Stimulated activated CD8-positive, alpha-beta memory T cell treated with anti-CD3 and anti-CD28 coated beads, Interleukin-4, amount 100 ng/mL, for 48 hours (primary cell): ENCODE measurements around the gene CNIH3.

Experiments
- DNase-seq: peaks from one replicate; pipeline ENCODE4 v3.0.0-alpha.2; 2020

CNIH3 gene

GRCh38 chr1:224726441-224727182 is 110.5 kb downstream of the CNIH3 start:
- DNase-seq = no peak

DNA sequence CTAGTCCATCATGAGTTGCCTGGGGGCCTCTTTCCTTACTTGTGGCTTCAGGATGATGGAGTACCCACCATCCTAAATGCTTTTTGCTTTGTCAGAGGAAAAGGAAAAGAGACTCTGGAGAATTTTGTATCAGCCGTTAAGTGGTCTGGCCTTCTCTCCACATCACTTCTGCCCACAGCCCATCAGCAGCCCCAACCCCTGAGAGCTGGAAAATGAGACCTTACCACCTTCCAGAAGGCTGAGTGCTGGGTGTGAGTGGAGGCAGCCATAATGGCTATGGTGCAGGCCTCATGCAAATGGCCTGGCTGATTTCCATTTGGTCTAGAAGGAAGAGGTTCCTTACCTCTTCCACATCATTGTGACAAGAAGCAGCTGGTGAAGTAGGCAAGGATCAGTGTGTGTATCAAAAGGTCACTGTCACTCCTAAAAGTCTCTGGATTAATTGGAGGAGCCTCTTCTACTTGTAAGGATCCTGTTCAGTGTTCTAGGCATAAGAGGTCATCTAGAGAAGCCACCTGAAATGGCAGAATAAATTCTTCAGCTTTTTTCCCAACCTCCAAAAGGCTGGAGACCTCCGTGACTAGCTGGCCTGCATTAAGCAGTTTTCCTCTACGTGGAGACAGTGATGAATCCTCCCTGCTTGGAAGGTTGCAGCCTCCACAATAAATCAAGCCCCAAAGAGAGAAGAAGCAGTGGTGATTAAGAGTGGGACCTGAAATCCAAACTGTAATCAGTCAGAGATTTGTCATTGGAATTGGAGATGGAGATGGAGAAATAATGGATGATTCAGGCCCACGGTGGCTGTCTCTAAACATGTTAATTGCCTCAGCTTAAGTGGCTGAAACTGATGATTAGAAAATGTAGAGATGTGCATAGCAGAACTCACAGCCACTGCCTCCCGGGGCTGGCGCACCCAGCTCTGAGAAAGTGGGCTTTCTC is 111.5 kb downstream of the CNIH3 start:
- DNase-seq = no peak

DNA sequence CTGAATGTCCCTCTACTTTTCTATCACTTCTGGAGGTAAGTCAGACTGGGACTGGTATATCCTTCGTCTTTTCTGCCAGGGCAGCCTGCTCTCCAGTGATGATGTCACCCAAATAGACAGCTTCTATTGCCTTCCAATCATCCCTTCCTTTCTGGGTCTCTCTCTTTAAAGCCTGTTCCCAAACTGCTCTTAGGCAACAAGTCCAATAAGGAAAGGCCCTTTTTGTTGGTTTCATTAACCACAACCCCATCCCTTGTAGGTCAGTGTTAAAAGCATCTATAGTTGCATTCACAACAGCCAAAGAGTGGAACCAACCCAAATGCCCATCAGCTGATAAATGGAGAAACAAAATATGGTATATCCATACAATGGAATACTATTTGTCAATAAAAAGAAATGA is 114.4 kb downstream of the CNIH3 start:
- no peak for DNase-seq

GRCh38 chr1:224730965-224731364 is 114.8 kb downstream of the CNIH3 start:
- no peak for DNase-seq

- no peak for DNase-seq
Observed at GRCh38 chr1:224731633-224732032, 115.5 kb downstream of the CNIH3 start.

- DNase-seq = no peak
Observed at GRCh38 chr1:224732377-224733026, 116.4 kb downstream of the CNIH3 start.

DNA sequence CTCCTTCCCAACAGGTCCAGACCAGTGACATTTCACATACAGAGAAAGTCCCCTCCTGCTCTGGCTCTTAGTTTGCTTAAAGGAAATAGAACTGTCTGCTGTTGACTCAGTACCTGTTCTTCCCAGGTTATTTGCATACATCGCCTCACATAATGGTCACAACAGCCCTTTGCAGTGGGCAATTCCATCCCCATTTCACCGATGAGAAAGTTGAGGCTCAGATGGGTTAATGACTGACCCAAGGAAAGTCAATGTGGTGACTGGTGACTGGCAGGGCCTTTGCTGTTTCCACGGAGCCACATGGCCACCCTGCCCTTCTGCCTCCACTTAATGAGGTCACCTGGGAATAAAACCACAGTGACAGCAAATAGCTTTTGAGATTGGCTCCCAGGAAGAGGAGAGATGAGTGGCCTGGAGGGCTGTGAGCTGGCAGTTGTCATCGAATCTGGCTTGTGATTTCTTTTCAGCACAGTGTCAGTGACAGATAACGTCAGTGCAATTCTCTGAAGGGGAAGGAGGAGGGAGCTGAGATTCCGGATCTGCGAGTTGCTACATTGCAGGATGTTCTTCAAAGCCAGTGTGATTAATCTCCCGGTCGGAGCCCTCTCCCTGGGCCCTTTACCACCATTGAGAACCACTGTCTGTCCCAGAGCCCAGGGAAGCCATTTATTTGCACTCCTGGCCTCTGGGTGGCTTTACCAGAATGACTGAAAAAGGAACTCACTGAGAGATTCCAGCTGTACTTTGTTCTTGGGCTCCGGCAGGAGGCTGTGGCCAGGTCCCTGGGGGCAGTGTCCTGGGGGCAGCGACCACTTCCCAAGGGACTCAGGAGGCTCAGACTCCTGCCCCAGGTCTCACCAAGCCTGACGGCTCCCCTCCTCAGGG is 117.2 kb downstream of the CNIH3 start:
- DNase-seq = no peak

- DNase-seq = no peak
Observed at GRCh38 chr1:224734261-224734935, 118.3 kb downstream of the CNIH3 start.

- no peak for DNase-seq
Observed at GRCh38 chr1:224735159-224735558, 119.0 kb downstream of the CNIH3 start.

- DNase-seq = no peak
Observed at GRCh38 chr1:224736619-224737352, 120.7 kb downstream of the CNIH3 start.

- DNase-seq = no peak
Observed at GRCh38 chr1:224737353-224737727, 121.2 kb downstream of the CNIH3 start.

DNA sequence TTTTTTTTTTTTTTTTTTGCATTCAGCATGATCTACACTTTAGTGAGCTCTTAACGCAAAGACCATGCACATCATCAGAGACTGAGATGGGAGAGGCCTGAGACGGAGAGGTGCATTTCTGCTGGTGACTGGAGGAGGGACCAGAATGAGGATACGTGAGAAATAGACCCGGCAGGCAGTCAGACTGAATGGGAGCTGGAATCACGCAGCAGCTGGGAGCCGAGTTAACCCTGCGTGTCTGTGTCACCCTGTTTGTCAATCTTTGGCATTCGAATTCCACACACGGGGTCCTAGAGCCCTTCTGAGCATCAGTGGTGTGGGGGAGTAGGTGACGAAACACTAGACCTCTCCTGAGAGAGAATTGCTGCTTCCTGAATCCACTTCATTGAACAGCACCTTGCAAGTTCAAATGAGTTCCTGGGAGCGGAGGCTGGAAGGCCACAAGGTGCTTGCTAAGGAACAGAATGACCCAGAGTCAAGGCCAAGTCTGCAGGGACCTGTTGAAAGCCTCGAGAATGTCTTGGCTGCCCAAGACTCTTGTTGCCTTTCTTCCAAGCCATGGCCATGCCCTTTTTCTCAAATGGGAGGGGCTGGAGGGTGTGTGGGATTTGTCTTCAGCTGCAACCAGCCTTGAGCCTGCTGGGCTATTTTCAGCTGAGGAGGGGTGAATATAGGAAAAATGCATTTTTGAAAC is 123.3 kb downstream of the CNIH3 start:
- no peak for DNase-seq

GRCh38 chr1:224739997-224740684 is 124.0 kb downstream of the CNIH3 start:
- DNase-seq = no peak

- DNase-seq = no peak
Observed at GRCh38 chr1:224740685-224741052, 124.6 kb downstream of the CNIH3 start.

DNA sequence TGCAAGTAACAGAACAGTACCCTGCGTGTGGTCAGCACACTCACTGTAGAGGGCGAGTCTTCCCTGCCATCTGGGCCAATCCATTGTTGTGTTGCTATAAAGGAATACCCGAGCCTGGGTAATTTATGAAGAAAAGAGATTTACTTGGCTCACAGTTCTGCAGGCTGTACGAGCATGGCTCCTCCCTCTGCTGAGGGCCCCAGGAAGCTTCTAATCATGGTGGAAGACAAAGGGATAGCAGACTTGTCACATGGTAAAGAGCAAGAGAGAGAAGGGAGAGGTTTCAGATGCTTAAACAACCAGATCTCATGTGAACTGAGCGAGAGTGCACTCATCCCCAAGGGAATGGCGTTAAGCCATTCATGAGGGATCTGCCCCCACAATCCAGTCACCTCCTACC is 126.2 kb downstream of the CNIH3 start:
- DNase-seq = no peak

- DNase-seq = no peak
Observed at GRCh38 chr1:224743608-224744164, 127.6 kb downstream of the CNIH3 start.

- DNase-seq = no peak
Observed at GRCh38 chr1:224744521-224744920, 128.4 kb downstream of the CNIH3 start.

- DNase-seq = no peak
Observed at GRCh38 chr1:224745394-224745793, 129.3 kb downstream of the CNIH3 start.

DNA sequence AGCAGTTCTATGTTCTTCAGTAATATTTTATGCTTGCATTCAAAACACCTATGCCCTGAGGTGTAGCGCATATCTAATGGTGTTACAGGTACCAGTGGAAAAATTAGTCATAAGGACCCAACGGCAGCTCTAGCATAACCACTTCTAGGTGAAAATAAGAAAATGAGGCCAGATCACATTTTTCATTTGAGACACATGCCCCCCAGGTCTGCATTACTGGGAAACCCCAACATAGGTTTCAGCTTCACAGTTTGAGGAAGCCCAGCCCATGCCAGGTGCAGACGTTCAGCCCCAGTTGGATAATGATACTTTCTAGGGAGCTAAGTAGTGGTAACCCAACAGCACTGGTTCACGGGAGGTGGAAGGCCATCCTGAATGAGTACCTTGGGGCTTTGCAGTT is 129.8 kb downstream of the CNIH3 start:
- no peak for DNase-seq

DNA sequence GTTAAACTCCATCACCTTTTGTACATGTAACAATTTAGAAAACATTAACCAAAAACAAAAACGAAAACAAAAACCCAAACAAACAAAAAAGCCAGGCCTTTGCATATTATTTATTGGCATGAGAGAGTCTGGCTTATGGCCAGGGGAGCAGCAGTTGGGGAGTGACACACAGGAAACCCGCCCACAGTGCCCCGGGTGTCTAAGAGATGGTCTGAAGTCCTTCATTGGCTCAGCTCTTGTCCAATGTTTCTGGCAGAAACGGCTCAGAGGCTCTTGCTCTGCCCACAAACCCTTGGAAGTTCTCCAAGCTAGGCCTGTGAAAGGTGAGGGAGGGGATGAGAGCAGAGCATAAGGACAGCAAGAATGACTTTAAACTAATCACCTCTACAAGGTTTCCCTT is 131.5 kb downstream of the CNIH3 start:
- peak; percentile 46 for DNase-seq
